GM21528 (cell line): ENCODE data around the gene ARHGEF5.
"Not testable (repeated sequence)": the region's sequence is repeated elsewhere in the genome, so short reads cannot be mapped to it uniquely, and the experiment has no call there.

Experiments
- ATAC-seq: cut with Tn5 transposase; IDR thresholded peaks from one replicate; pipeline ENCODE4 v1.9.1; 2021; ENCODE audit warnings: mild to moderate bottlenecking, moderate library complexity; ENCODE audit not compliant: unreplicated experiment, low FRiP score

ARHGEF5 gene

GRCh38 chr7:144418931-144419330, 63.7 kb downstream of the ARHGEF5 start:
- not testable (repeated sequence) for ATAC-seq

GRCh38 chr7:144427539-144427938, 72.3 kb downstream of the ARHGEF5 start:
- not testable (repeated sequence) for ATAC-seq

DNA sequence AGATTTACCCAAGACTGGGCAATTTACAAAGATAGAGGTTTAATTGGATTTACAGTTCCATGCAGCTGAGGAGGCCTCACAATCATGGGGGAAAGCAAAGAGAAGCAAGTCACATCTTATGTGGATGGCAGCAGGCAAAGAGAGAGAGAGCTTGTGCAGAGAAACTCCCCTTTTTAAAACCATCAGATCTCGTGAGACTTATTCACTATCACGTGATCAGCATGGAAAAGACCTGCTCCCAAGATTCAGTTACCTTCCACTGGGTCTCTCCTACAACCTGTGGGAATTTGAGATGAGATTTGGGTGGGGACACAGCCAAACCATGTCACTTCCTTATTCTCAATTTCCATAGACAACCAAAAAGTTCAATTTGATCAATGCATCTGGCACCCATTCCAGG, 73.2 kb downstream of the ARHGEF5 start:
- no peak for ATAC-seq
